ENCODE results near the gene TENM4.

Gene TENM4

DNA sequence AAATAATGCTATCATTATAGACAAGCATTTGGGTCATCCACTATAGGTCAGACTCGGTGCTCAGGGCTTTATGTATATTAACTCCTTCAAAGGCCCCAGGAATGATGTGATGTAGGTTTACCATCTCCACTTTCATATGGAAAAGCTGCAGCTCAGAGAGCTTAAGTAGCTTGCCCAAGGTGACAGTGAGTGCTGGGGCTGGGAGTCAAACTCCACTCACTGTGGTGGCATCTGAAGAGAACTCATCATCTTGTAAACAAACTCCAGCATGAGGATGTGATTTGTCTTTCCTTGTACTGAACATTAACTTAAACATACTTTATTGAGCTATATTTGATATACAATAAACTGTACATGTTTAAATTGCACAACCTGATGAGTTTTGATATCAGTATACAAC is 25.4 kb downstream of the TENM4 start:
- H3K27ac Mint-ChIP-seq = no peak overlapping the region
- no peaks in the 10 kb centered on the region for H3K9me3 Mint-ChIP-seq
- H3K4me3 Mint-ChIP-seq = no peak overlapping the region
- H3K4me1 Mint-ChIP-seq = no peaks in the 10 kb centered on the region
- peaks cover 1% of the 10 kb centered on the region for H3K27me3 Mint-ChIP-seq
- no peaks in the 10 kb centered on the region for H3K36me3 Mint-ChIP-seq

DNA sequence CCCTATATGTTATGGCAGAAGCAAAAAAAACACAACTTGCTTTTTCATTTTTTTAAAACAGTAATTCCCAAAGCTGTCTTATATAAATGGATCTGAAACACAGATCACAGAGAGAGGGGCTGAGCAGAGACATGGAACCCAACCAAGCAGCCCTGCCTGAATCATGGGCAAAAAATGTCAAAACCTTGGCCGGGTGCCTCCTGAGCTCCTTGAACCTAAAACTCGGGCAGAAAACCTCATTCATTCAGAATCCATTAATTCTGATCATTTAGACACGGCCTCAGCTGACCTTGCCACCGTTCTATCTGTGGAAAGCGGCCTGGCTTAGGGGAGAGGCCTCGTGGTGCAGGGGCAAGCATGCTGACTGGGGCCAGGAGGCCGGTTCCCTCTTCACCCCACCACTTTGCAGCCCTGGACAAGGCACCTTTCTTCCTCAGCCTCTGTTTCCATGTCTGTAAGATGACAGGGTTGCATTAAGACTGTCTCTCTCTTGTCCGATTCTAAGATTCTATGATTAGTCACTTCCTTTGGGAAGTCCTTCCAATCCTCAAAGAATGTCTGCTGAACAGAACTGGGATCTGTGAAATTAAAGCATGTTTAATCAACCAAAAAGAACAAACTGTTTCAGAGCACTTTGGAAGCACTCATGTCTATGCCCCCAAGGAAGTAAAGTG is 26.0 kb downstream of the TENM4 start:
- Mint-ChIP-seq H3K27ac (no peak overlapping the region), H3K36me3 (no peaks in the 10 kb centered on the region), H3K9me3 (no peaks in the 10 kb centered on the region)

DNA sequence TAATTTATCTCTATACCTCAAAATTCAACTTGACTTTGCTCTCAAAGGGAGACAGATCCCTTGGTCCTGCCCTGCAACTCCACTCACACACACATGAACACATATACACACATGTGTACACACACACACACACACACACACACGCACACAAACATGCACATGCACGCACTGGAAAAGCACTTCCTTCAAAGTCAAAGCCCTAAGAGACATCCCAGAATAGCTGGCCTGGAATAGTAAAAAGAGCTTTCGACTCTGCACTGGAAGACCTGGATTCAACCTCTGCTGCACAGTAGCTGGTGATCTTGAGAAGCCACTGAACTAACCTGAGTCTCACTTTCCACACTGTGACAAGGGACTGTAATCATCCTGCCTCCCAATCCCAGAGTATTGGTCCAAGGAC is 26.8 kb downstream of the TENM4 start:
- Mint-ChIP-seq H3K9me3 (no peaks in the 10 kb centered on the region), H3K4me3 (no peak overlapping the region)

More for the DNA sequence above, 26.0 kb downstream of the TENM4 start:
- peaks cover 1% of the 10 kb centered on the region for H3K27me3 Mint-ChIP-seq
- H3K4me3 Mint-ChIP-seq = no peak overlapping the region
- H3K4me1 Mint-ChIP-seq = no peaks in the 10 kb centered on the region

DNA sequence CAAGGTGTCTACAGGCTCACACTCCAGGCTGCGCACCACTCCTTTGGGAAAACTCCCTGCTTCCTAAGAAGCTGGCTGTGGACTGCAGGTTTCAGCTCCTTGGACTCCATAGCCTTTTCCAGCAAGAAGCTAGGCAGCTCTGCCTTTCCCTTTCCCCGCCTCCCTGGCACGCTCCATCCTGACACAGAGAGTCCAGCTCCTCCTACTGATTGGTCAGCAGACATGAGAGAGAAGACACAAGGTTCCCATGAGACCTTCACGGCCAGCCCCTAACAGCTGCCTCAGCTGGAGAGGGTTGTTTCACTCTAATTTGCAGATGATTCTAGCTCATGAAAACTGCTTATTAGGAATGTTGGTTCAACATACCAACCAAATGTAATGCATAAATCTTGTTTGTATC is 27.6 kb downstream of the TENM4 start:
- Mint-ChIP-seq H3K9me3 (no peaks in the 10 kb centered on the region), H3K27ac (no peak overlapping the region), H3K27me3 (no peaks in the 10 kb centered on the region), H3K36me3 (no peaks in the 10 kb centered on the region), H3K4me3 (no peak overlapping the region), H3K4me1 (no peaks in the 10 kb centered on the region)

More for the DNA sequence above, 26.8 kb downstream of the TENM4 start:
- Mint-ChIP-seq H3K4me1 (no peaks in the 10 kb centered on the region), H3K27ac (no peak overlapping the region), H3K27me3 (peaks cover 1% of the 10 kb centered on the region), H3K36me3 (no peaks in the 10 kb centered on the region)

DNA sequence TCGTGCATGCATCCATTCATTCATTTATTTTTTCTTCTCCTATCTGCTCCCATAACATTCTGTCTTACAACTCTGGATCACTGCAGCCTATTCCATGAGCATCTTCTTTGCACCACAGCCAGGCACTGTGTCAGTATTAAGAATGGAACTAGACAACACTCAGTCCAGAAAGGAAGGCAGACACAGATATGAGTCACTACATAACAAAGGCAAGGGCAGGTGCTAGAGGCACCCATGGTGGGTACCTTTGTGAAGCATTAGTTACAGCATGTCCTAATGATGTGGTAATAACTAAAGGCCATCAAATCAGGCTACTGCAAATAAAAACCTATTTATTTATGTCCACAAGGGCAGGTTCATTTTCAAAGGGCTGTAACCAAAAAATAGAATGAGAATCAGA is 28.1 kb downstream of the TENM4 start:
- H3K4me3 Mint-ChIP-seq = no peak overlapping the region
- H3K27ac Mint-ChIP-seq = no peak overlapping the region
- H3K27me3 Mint-ChIP-seq = no peaks in the 10 kb centered on the region
- H3K4me1 Mint-ChIP-seq = no peaks in the 10 kb centered on the region
- H3K9me3 Mint-ChIP-seq = no peaks in the 10 kb centered on the region
- no peaks in the 10 kb centered on the region for H3K36me3 Mint-ChIP-seq

DNA sequence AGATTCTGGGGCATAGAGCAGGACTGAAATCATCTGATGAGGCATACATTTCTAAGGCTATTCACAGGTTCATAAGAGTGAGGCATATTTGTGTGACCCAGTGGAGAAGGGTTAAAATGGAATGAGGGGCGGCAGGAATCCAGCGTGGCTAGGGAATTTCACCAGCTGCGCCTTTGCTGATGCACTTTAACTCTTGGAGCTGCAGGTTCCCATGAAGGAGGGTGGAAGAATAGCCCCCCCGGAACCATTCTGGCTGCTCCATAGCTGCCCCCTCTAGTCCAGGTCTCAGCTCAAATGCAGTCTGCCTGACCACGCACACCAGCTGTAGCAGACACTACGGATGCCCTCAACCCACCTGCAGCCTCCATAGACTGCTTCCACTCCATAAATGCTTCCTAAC is 31.5 kb downstream of the TENM4 start:
- H3K9me3 Mint-ChIP-seq = no peaks in the 10 kb centered on the region
- H3K36me3 Mint-ChIP-seq = no peaks in the 10 kb centered on the region
- H3K27ac Mint-ChIP-seq = no peak overlapping the region
- no peak overlapping the region for H3K4me3 Mint-ChIP-seq
- no peaks in the 10 kb centered on the region for H3K27me3 Mint-ChIP-seq
- H3K4me1 Mint-ChIP-seq = no peaks in the 10 kb centered on the region

DNA sequence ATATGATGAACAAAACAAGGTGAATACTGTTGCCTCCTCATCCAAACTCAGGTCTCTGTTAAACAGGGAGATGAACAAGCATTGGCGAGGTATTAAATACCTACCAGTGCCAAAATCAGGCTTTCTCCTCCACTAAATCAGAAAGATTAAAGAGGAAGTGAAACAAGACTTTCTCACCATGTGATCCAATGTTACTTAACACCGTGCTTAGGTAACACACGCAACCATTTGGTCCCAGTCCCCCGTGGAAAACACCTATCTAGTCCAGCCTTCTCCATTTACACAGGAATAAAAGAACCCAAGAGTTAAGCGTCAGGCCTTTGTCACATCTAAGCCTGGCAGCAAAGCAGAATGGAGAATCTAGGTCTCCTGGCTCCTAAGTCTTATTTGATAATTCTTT is 34.5 kb downstream of the TENM4 start:
- H3K9me3 Mint-ChIP-seq = peaks cover 6% of the 10 kb centered on the region
- H3K36me3 Mint-ChIP-seq = no peaks in the 10 kb centered on the region
- H3K4me3 Mint-ChIP-seq = no peak overlapping the region
- no peaks in the 10 kb centered on the region for H3K4me1 Mint-ChIP-seq
- no peaks in the 10 kb centered on the region for H3K27me3 Mint-ChIP-seq
- no peak overlapping the region for H3K27ac Mint-ChIP-seq

DNA sequence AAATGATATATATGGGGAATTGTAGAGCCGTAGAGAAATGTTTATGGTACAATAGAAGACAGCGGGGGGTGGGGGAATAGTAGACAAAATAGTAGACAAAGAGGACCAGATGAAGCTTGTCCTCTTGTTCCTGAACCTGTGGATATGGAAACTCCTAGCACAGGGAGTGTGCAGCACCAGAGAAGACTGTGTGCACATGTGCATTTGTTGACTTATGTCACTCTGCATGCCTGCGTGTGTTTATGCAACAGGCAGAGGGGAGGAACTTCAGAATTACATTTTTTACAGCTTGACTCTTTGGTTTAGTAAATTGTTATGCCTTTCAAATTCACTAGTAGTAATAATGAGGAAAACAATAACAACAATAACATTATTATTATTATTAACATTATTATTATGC is 36.0 kb downstream of the TENM4 start:
- Mint-ChIP-seq H3K36me3 (no peaks in the 10 kb centered on the region), H3K27ac (no peak overlapping the region), H3K4me1 (no peaks in the 10 kb centered on the region), H3K9me3 (peaks cover 6% of the 10 kb centered on the region), H3K27me3 (peaks cover 1% of the 10 kb centered on the region), H3K4me3 (no peak overlapping the region)

DNA sequence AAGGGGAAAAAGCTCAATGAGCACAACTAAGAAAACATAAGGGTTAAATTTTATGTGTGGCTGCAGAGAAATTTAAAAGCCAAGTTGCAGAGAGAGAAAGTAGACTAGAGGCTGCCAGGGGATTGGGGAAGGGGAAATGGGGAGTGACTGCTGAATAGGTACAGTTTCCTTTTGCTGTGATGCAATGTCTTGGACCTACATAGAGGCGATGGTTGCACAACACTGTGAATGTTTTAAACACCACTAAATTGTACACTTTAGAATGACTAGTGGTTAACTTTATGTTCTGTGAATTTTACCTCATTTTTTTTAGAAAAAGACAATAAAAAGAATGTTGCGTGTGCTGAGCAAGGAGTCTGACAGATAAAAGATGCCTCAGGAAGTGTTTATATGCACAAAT is 36.5 kb downstream of the TENM4 start:
- Mint-ChIP-seq H3K4me1 (no peaks in the 10 kb centered on the region), H3K27me3 (peaks cover 1% of the 10 kb centered on the region), H3K27ac (no peak overlapping the region), H3K36me3 (no peaks in the 10 kb centered on the region), H3K9me3 (peaks cover 6% of the 10 kb centered on the region), H3K4me3 (no peak overlapping the region)

DNA sequence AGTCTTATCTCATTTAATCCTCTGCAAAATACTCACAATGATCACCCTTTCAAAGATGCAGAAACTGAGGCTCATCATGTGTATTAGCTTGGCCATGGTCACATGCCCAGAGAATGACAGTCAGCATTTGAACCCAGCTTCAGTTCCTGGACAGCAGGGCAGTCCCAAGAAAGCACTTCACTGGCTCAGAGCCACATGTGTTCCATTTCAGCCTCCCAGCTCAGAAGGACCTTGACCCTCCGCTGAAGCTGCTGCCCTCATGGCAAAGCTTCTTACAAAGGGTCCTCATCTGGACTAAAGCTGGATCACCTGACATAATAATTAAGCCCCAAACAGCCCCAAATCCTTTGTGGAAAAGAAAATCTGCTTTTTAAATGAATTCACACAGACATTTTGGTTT is 37.0 kb downstream of the TENM4 start:
- no peaks in the 10 kb centered on the region for H3K36me3 Mint-ChIP-seq
- peaks cover 6% of the 10 kb centered on the region for H3K9me3 Mint-ChIP-seq
- no peak overlapping the region for H3K4me3 Mint-ChIP-seq
- no peaks in the 10 kb centered on the region for H3K4me1 Mint-ChIP-seq
- no peak overlapping the region for H3K27ac Mint-ChIP-seq
- H3K27me3 Mint-ChIP-seq = peaks cover 1% of the 10 kb centered on the region

DNA sequence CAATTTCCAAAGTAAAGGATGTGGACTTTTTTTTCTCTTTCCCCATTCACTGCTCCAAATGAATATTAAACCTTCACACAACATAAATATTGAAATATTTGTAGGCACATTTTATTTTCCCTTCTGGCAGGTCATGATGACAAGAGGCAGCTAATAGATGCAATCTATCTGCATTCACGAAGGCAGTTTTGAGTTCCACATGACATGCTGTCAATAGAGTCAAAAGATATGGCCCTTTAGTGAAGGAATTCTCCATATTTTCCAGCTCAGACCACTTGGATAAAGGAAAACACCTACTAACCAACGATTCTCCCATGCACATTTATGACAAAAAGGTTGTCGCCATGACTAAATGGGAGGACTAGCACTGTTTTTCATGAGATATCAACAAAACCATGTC is 37.9 kb downstream of the TENM4 start:
- Mint-ChIP-seq H3K27me3 (peaks cover 1% of the 10 kb centered on the region), H3K36me3 (no peaks in the 10 kb centered on the region), H3K4me1 (no peaks in the 10 kb centered on the region), H3K4me3 (no peak overlapping the region), H3K27ac (no peak overlapping the region), H3K9me3 (peaks cover 6% of the 10 kb centered on the region)

DNA sequence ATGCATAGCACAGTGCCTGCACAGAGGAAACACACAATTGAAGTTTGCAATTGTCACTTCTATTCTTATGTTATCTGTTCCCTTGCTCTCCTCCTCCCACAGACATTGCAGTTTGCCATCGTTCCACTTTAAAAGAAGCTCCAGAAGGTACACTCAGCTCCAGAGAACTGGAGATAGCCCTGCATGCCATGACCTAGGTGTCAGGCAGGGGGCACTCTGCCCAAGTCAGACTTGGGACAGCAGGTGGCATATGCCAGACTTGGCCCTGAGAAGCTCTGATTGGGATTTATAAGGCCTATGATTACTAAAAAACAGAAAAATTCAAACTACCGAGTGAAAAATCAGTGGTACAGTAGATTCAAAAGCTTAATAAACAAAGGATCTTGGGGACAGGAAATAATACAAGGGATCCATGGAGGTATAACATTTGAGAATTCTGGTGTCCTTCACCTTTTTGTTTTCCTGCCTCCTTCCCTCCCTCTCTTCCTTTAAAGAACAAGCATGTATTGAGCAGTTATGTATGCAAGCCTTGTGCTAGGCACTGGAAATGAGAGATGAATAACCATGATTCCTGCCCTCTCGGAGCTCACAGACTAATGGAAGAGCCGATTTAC is 40.0 kb downstream of the TENM4 start:
- H3K36me3 Mint-ChIP-seq = no peaks in the 10 kb centered on the region
- no peak overlapping the region for H3K4me3 Mint-ChIP-seq
- H3K4me1 Mint-ChIP-seq = no peaks in the 10 kb centered on the region
- peaks cover 1% of the 10 kb centered on the region for H3K27me3 Mint-ChIP-seq
- no peak overlapping the region for H3K27ac Mint-ChIP-seq
- peaks cover 6% of the 10 kb centered on the region for H3K9me3 Mint-ChIP-seq

DNA sequence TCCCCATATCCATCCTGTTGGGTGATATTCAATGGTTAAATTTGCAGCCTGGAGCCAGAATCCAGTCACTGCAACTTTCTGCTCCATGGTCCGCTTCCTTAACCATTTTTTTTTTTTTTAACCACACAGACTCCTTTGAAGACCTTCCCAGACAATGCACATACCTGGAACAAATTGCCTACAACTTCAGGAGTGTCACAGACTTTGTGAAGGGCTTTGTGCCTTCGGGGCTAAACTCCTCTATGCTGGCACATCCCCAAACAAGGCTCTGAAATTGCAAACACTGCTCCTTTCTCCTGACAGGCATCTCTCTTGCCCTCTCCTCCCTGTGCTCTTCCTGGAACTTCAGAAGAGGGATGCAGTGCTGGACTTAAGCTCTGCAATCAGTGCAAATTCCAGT is 40.6 kb downstream of the TENM4 start:
- H3K27me3 Mint-ChIP-seq = peaks cover 1% of the 10 kb centered on the region
- H3K4me3 Mint-ChIP-seq = no peak overlapping the region
- H3K36me3 Mint-ChIP-seq = no peaks in the 10 kb centered on the region
- no peaks in the 10 kb centered on the region for H3K4me1 Mint-ChIP-seq
- no peak overlapping the region for H3K27ac Mint-ChIP-seq
- H3K9me3 Mint-ChIP-seq = peaks cover 6% of the 10 kb centered on the region

DNA sequence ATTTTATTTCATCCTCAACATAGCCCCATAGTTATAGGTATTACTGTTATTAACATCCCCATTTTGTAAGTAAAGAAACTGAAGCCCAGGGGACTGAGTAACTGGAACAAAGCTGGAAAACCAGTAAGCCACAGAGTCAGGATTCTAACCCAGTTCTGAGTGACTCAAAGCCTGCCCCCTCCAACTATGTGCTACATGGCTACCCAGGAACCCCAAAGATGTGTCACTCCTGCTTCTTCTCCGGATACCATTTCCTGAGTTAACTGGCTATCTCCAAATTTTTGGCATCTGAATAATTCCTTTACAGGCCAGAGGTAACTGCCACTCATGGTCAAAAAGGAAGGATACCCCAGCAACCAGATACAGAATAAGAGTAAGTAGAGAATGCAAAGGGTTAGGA is 43.6 kb downstream of the TENM4 start:
- Mint-ChIP-seq H3K9me3 (peaks cover 6% of the 10 kb centered on the region), H3K36me3 (no peaks in the 10 kb centered on the region), H3K4me3 (no peak overlapping the region), H3K4me1 (no peaks in the 10 kb centered on the region), H3K27me3 (peaks cover 4% of the 10 kb centered on the region), H3K27ac (no peak overlapping the region)

DNA sequence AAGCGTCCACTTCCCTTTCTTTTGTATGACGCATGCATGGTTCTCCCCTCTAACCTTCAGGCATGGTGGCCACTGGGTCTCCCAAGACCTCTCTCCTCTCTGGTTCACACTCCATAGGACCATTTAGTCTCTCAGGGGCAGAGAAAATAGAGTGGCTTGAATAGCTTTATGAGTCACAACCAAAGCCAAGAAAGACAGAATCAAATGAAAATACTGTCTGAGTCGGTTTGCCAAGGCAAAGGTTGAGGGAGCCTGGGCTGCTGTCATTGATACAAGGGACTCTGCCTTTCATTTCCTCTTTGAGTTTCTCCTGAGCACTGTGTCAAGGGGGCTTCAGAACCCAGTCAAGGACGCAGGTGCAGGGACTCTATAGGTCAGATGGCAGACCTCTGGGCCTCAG is 44.2 kb downstream of the TENM4 start:
- H3K4me1 Mint-ChIP-seq = no peaks in the 10 kb centered on the region
- H3K27me3 Mint-ChIP-seq = peaks cover 4% of the 10 kb centered on the region
- H3K27ac Mint-ChIP-seq = no peak overlapping the region
- no peaks in the 10 kb centered on the region for H3K36me3 Mint-ChIP-seq
- H3K9me3 Mint-ChIP-seq = peaks cover 5% of the 10 kb centered on the region
- H3K4me3 Mint-ChIP-seq = no peak overlapping the region

DNA sequence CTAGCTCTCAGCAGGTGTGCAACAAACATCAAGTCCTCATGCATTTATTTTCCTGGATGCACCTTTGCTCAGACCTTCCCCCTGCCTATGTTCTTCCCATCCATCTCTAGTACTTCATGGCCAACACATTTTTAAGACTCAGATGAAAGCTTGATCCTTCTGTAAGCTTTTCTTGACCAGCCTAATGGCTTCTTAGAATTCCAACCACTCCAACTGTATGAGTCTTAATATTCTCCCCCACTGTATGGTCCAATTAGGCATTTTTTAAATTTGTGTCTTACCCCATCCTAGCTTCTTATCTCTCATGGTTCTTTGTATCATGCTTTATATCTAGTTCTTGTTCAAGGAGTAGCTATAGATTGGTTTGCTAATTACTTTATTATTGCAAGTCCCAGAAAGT is 44.8 kb downstream of the TENM4 start:
- Mint-ChIP-seq H3K36me3 (no peaks in the 10 kb centered on the region), H3K4me3 (no peak overlapping the region), H3K27me3 (peaks cover 3% of the 10 kb centered on the region), H3K4me1 (no peaks in the 10 kb centered on the region), H3K9me3 (peaks cover 5% of the 10 kb centered on the region), H3K27ac (no peak overlapping the region)
